HG03342 (cell line): Measurements from ENCODE around the gene ANXA4.
A peak's percentile ranks its signal among the peaks of the same experiment; 100 is the strongest.
"Not testable (repeated sequence)": the region's sequence is repeated elsewhere in the genome, so short reads cannot be mapped to it uniquely, and the experiment has no call there.

Experiments used
- ATAC-seq: cut with Tn5 transposase; IDR thresholded peaks from one replicate; pipeline ENCODE4 v1.9.1; 2021; ENCODE audit warnings: mild to moderate bottlenecking, moderate library complexity; ENCODE audit not compliant: unreplicated experiment

ANXA4 gene

GRCh38 chr2:69753659-69754363, 11.9 kb downstream of the ANXA4 start:
- ATAC-seq: no peak

DNA sequence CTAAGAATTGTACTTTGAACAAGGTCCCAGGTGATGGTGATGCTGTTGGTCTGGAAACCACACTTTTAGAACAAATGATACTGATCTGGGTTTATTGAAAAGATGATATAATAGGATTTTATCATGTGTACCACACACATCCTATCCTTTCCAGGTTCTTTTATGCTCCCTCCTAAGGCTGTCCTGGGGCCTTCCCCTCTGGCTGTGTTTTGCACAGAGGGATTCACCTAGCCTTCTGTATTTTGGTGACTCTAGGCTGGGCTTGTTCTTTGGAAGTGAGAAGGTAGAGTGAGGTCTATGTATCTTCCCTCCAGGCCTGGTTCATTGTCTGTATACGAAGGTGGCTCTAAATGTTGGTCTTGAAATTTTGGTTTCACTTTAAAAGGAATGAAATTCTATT, 12.7 kb downstream of the ANXA4 start:
- no peak for ATAC-seq

GRCh38 chr2:69755862-69756467, 14.0 kb downstream of the ANXA4 start:
- peak; percentile 49 for ATAC-seq

GRCh38 chr2:69762025-69762424, 20.1 kb downstream of the ANXA4 start:
- no peak for ATAC-seq

DNA sequence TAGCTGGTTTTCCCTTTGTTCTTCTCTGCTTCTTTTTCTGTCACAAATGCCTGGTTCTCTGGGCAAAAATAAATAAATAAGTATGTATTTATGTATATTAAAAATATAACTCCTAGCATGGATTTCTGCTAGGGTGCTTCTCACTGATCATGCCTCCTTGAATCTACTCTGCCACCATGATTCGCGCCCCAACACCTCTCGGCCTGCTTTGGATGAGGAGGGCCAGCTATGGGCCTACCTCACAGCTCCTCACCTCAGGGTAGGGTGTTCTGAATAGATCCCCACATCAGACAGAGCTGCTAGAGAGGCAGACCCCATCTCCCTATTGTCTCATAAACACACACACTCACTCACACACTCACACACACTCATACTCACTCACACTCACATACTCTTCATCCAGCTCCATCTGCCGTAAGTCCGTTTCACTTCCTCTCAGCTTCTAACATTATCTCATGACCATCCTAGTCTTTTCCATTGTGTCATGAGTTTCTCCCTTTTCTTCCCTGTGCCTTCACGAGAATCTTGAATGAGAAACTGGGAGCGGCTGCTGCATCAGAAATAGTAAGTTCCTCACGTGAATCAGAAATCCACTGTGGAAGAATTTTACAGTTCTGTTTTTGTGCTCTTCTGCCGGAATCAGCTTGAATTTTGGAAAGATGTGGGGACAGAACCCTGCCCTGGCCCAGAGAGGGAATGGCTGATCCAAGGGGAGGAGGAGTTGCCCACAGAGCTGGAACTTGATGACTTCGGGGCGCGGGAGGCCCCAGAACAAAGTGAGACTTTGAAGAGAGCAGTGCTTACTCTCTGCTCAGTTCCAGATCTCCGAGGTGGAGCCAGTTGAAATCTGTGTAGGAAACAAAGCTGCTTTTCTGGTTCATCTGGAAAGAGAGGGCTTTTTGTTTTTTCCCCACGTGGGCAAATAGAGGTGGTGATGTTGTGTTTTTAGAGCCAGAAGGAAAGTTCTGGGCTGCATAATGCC, 20.9 kb downstream of the ANXA4 start:
- no peak for ATAC-seq

- ATAC-seq: not testable (repeated sequence)
Measured at GRCh38 chr2:69763831-69764230, 21.9 kb downstream of the ANXA4 start.

GRCh38 chr2:69764286-69765095, 22.6 kb downstream of the ANXA4 start:
- no peak for ATAC-seq

GRCh38 chr2:69765096-69765380, 23.1 kb downstream of the ANXA4 start:
- ATAC-seq: no peak

DNA sequence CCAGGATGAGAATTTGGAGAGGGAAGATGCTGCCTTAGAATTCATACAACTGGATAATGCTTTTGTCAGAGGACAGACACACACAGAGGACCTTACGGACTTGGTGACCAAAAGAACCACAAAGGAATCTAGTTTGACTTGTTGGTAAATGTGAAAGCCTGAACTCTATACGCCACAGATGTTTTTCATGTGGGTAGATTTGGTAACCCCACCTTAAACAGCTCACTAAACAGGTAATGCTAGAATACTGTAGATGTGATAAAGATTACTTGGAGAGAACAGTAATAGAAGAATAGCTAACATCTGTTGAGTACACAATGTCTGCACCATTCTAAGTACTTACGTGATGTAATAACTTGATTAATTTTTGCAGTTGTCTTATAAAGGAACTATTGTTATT, 24.1 kb downstream of the ANXA4 start:
- ATAC-seq: no peak

DNA sequence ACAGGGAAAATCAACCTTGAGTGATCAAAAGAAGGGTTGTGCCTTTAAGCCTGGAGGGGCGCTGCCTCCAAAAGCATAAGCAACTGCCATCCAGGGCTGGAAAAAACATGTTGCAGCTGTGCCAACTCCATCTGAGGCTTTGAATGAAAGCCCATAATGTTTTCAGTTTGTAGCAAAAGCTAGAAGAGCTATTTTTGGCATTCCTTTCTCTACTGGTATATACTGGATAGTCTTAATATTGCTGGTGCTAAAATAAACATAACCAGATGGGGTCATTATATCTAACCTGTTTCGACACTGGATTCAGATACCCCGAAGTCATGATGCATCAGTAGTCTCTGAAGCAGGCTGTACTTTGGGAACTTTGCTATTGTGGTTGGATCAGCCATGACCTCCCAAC, 25.1 kb downstream of the ANXA4 start:
- ATAC-seq: no peak

DNA sequence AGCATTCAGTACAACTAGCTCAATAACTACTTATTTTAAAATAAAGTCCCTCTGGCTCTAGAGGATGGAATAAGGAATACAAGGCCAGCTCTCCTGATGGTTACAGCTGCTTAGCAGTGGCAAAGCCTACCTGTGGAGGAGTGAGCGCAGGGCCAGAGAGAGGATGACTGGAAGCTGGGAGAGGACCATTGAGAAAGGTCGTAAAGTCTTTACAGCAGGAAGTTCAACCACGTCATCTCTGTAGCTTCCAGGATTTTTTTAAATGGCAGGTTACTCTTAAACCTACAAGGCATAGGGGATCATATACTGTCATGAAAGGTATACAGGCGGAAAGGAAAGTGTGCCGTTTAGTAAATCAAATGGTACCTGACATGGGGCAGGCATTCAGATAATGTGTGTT, 26.3 kb downstream of the ANXA4 start:
- no peak for ATAC-seq

DNA sequence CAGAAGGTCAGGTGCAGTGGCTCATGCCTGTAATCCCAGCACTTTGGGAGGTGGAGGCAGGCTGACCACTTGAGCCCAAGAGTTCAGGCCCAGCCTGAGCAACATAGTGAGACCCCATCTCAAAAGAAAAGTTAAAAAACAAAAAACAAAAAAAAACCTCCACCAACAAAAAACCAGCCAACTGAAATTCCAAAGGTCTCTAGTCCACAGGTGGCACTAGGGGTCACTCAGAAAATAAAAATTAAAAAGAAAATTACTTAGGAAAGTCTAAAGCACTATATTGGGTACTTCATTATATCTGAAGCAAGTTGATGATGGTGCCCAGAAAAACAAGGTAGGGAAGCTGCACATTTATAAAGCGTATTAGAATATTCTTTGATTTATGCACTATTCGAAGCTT, 26.9 kb downstream of the ANXA4 start:
- ATAC-seq: no peak

GRCh38 chr2:69769272-69769671, 27.3 kb downstream of the ANXA4 start:
- ATAC-seq: no peak

DNA sequence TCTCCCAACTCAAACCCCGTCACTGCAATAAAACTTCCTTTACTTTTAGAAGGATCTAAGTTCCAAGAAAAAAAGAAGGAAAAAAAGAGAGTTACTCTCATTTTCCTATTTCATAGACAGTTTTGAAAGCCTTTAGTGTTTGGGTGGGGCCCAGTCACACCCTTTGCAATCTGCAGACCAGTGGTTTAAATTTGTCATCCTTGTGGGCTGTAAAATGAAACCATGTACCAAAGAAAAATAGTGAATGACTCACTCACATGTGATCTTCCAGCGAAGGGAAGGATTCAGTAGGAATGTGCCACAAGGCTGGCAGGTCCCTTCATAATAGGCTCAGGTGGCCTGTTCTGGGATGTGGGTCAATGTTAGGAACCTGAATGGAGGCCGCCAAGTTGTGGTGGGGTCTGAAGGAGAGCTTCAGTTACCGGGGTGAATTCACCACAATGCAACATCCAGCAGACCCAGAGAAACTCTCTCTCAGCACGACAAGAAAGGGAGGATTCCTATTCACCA, 28.3 kb downstream of the ANXA4 start:
- no peak for ATAC-seq

GRCh38 chr2:69770747-69771146, 28.8 kb downstream of the ANXA4 start:
- ATAC-seq: no peak

DNA sequence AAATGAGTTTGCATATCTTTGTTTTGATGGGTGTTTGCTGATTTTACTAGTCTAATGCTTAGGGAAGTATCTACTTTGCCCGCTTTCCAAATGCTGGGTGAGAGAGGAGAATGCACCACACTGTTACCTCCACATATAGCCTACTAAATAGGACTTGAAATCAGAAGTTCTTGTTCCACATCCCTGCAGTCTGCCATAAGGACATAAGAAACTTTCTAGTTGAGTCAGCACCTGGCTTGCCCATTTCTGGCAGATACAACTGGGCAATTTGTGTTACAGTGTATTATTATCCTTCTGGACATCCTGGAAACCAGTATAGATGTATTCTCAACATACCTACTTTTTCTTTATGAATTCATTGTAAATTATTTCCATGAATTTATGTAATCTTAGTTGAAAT, 29.5 kb downstream of the ANXA4 start:
- ATAC-seq: no peak

DNA sequence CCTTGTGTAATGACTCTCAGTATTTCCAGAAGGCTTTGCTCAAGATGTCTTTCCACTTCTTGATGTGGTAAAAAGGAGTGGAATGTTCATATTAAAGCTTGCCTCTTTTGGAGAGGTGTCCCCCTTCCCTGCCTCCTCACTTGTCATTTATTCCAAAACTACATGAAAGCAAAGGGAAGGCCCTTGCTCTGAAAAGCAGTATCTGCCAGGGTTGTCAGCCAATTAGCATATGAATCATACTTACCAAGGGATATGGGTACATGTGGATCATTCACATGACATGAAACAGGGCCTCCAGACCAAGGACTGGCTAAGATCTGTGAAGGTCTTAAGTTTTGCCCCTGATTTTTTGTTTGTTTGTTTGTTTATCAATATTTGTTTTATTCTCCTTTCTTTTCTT, 31.3 kb downstream of the ANXA4 start:
- no peak for ATAC-seq

DNA sequence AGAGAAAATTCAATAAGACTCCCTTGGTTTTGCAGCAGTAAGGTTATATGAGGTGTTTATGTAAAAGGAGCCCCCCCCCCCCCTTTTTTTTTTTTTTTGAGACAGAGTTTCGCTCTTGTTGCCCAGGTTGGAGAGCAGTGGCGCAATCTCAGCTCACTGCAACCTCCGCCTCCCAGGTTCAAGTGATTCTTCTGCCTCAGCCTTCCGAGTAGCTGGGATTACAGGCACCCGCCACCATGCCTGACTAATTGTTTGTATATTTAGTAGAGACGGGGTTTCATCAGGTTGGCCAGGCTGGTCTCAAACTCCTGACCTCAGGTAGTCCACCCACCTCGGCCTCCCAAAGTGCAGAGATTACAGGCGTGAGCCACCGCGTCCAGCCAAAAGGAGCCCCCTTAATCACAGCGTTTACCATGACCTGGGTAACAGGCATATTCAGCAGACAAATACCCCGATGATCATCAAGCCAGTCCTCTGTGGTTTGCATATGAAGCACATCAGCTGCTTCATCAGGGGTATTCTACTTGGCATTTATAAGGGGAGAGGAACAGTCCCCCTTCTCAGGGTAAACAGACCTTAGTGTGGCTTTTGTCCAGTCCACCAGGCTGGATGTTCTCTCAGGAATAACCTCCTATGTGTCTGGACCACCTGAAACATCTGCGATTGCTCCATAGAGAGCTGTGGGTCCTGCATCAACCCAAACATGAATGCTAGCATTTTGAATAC, 32.5 kb downstream of the ANXA4 start:
- not testable (repeated sequence) for ATAC-seq

- no peak for ATAC-seq
Measured at GRCh38 chr2:69774984-69775982, 33.3 kb downstream of the ANXA4 start.
